ENCODE data around the gene CAPN13.

DNA sequence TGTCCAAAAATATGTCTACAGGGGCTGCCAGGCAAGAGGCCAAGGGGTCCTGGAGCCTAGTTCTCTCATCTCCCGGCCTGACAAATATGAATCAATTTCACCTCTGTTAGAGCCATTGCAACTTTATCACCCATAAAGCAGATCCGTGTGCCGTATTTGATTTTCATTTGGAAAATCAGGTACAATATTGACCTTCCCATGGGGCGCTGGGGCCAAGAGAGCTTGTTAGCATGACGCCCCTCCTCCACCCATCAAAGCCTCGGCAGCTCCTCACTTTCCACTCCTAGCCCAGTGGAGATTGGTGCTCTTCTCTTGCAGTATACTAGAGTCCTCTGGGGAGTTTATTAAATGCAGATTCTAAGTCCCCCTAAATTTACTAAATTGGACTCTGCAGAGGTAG is 96.8 kb downstream of the CAPN13 start:
- TF ChIP-seq CTCF (IDR thresholded peaks at IDR 0.05) (no peak), REST (IDR thresholded peaks at IDR 0.05; ENCODE audit: insufficient read depth in 1 of 2, low read depth in 2 of 2, low read length in 1 of 2) (no peak), POLR2AphosphoS5 (IDR thresholded peaks at IDR 0.05; ENCODE audit: low read depth, low read length) (no peak), SIN3A (IDR thresholded peaks at IDR 0.05; ENCODE audit: borderline replicate concordance, insufficient read depth, low read depth, low read length) (no peak), TCF7L2 (IDR thresholded peaks at IDR 0.05; ENCODE audit: low read depth, low read length) (no peak)
